HG03354 (cell line): Measurements from ENCODE around the gene H6PD.

Source experiments
- ATAC-seq: cut with Tn5 transposase; IDR thresholded peaks from one replicate; pipeline ENCODE4 v1.9.1; 2021; ENCODE audit warnings: mild to moderate bottlenecking; ENCODE audit not compliant: unreplicated experiment, poor library complexity, severe bottlenecking

Gene H6PD

DNA sequence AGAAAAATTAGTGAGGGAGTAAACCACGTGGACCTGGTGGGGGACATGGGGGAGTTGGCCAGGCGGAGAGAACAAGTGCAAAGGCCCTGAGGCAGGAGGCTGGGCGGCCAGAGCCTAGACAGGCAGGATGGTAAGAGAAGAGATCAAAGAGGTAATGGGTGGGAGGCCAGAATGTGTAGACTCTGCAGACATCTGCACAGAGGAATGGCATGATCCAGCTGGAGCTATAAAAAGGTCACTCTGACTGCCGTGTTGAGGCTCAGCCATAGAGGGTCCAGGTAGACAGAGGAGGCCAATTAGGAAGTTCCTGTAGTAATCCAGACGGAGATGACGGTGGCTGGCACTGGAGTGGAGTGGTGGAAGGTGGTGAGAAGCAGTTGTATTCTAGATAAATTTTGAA is 3.6 kb downstream of the H6PD start:
- no peak for ATAC-seq

DNA sequence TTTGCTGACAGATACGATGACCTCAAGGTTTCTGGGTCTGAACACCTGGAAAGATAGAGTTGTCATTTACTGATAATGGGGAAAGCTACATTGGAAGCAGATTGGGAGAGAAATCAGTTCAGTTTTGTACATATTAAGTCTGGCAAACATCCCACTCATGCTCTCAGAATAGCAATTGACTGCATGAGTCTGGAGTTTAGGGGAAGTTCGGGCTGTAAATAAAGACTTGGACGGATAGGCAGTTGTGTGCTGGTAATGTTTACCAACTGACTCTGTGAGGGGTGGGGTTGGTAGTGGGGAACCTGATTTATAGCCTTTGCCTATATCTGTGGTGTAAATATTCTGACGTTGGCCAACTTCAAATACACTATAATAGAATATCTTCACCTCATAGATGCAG is 4.0 kb downstream of the H6PD start:
- no peak for ATAC-seq

GRCh38 chr1:9239622-9240401 is 5.2 kb downstream of the H6PD start:
- ATAC-seq: peak; percentile 58

DNA sequence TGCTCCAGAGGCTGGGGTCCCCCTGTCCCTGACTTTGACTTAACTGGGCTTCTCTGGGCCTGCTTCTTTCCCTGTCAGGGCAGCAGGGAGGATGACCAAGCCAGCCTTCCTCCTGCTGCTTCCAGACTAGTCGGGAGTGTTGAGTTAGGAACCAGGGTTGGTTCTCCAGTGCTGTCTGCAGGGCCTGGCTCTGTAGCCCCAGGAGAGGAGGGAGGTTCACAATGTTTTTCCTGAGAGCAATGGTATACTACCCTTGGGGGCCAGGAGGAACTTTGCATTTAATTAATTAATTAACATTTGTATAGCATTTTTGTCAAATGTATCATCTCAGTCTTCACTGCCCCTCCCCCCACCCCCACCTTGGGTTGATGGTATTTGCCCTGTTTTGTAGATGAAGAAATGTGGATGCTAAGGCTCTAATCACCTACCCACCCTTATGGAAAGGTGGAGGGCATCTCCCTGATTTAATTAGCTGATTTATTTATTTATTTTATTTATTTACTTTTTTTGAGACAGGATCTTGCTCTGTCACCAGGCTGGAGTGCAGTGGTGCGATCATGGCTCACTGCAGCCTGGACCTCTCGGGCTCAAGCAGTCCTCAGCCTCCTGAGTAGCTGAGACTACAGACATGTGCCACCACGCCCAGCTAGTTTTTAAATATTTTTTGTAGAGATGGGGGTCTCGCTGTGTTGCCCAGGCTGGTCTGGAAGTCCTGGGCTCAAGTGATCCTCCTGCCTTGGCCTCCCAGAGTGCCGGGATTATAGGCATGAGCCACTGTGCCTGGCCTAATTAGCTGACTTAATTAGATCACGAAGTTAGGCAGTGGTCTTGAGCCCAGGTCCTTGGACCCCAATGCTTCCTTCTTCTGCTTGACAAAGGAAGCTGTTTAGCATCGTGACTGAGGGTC is 6.6 kb downstream of the H6PD start:
- ATAC-seq: no peak

GRCh38 chr1:9241891-9242290 is 7.3 kb downstream of the H6PD start:
- no peak for ATAC-seq

- ATAC-seq: no peak
These were observed 7.9 kb downstream of the H6PD start for GRCh38 chr1:9242338-9242969.

GRCh38 chr1:9243066-9243739 is 8.6 kb downstream of the H6PD start:
- ATAC-seq: no peak

DNA sequence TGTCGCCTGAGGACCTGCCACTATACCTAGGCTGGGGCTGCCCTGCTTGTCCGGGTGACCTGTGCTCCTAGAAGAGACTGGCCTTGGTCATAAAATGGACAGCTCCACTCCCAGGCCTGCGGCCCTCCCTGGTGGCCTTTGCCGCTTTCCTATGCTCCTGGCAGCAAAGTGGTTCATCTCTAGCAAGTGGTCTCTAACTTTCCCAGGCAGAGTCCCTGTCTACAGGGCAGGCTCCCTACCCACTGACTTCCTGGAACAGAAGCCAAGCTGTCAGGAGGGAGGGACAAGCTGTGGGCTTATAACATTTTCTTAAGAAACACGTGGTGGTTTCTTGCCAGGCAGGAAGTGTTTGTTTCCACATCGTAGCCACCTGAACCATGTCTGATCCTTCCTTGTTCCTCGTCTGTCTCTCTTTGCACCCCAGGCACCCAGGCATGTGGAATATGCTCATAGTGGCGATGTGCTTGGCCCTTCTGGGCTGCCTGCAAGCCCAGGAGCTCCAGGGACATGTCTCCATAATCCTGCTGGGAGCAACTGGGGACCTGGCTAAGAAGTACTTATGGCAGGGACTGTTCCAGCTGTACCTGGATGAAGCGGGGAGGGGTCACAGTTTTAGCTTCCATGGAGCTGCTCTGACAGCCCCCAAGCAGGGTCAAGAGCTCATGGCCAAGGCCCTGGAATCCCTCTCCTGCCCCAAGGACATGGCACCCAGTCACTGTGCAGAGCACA is 10.1 kb downstream of the H6PD start:
- ATAC-seq: no peak

- ATAC-seq: no peak
These were observed 10.7 kb downstream of the H6PD start for GRCh38 chr1:9245230-9245619.

- ATAC-seq: no peak
These were observed 11.1 kb downstream of the H6PD start for GRCh38 chr1:9245661-9246060.

DNA sequence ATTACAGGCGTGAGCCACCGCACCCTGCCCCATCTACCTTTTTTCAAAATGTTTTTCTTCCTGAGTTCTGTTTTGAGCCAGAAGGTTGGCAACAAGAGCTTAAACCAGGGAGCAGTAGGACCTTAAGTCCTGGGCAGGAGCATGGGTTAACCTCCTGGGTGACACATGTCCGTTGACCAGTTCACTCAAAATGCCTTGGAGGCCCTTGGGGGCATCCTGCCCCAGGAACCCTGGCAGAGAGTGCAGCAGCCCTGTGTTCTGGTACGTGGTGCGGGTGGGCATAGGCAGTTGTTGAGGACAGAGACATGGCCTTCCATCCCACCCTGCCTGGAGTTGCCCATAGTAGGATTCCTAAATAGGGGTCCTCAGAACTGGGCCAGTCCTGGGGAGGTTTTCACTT is 11.6 kb downstream of the H6PD start:
- no peak for ATAC-seq

DNA sequence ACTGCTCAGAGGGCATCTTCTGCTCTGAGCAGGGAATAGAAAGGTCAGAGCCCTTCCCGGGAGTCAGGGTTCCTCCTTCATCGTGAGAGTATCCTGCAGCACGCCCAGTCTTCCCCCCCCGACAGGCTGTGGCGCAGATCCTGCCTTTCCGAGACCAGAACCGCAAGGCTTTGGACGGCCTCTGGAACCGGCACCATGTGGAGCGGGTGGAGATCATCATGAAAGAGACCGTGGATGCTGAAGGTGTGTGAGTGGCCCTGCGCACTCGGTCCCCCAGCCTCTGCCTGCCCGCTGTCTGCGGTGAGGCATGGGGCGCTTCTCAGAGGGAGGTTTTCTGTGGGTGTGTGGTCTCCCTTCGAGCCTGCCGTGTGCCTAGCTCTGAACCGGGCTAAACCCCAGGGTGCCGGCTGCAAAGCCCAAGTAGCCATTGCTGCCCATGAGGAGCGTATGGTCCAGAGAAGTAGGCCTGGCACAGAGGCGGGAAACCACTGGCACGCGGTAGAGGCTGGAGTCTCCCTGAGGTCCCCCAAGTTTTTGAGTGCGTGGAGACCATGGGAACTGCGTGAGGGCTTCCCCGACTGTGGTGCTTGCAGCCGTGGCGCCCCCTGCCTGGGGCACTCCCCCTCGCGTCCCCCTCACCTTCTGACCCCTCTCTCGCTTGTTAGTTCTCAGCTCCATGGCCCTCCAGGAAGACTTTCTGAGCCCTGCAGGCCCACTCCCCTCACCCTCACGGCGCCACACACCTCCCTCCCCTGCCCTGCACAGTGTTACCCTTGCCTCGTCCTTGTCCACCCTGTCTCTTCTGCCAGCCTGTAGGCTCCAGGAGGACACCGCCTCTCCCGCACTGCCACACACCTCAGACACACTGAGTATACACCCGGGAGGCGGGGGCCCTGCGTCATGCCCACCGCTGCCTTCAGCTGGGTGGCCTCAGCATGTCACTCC is 12.5 kb downstream of the H6PD start:
- ATAC-seq: no peak

DNA sequence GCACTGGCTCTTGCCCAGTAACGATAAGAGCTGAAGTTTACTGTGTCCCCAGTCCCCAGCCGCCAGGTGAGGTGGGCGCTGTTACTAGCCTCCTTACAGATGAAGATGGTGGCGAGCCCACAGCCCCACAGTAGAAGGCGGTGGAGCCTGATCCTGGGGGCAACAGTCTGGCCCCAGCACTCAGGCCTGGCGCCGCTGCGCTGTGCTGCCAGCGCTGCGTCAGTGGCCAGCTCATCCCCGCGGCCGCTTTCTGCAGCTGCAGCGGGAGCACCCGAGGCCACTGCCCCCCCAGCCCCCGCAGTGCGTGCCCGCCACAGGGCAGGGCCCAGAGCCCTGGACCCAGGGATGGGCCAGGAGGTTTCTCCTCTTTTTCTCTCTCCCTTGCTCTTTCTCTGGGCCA is 13.3 kb downstream of the H6PD start:
- ATAC-seq: no peak

DNA sequence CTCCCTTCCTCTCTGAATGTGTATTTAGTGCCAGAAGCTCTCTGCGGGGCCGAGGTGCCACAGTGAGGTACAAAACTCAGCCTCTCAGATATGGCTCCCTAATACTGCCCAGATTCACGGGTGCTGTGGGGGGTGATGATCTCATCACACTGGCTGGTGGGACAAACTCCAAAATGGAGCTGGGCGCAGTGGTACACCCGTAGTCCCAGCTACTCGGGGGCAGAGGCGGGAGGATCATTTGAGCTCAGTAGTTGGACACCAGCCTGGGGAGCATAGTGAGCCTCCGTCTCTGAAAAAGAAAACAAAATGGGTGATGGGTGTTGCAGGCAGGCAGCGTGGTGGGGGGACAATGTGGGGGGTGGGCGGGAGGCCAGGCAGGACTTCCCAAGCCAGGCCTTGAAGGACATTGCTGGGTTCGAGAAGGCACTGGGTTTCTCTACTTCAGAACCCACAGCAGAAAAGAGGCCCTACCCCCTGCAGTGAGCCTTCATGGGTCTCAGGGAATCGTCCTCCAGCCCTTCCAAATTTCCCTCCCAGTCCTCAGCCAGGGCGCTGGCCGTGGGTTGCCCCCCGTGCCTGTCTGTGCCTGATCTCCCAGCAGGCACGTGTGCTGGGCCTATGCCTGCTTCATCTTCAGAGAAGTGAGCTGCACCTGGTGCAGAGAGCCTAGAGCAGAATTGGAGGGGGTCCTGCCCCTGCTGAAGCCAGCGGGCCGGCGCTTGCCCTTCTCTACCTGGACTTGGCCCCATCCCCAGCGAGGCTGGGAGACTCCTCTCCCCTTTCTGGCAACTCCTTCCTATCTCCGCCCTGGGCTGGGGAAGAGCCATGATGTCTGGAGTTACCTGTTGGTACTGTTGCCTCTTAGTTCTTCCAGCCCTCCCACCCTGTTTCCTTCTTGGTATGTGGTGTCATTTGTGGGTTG is 14.0 kb downstream of the H6PD start:
- no peak for ATAC-seq

DNA sequence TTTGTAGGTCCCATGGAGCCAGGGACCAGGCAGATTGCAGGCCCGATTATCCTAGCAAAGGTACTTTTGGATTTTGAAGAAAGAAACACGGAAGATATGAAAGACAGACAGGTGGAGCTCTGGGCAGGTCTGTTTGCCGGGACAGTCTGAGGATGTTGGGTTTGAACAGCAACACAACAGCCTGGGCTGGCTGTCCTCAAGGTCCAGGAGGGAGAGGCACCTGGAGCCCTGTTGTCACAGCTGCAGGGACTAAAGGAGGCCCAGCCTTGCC is 14.6 kb downstream of the H6PD start:
- no peak for ATAC-seq

DNA sequence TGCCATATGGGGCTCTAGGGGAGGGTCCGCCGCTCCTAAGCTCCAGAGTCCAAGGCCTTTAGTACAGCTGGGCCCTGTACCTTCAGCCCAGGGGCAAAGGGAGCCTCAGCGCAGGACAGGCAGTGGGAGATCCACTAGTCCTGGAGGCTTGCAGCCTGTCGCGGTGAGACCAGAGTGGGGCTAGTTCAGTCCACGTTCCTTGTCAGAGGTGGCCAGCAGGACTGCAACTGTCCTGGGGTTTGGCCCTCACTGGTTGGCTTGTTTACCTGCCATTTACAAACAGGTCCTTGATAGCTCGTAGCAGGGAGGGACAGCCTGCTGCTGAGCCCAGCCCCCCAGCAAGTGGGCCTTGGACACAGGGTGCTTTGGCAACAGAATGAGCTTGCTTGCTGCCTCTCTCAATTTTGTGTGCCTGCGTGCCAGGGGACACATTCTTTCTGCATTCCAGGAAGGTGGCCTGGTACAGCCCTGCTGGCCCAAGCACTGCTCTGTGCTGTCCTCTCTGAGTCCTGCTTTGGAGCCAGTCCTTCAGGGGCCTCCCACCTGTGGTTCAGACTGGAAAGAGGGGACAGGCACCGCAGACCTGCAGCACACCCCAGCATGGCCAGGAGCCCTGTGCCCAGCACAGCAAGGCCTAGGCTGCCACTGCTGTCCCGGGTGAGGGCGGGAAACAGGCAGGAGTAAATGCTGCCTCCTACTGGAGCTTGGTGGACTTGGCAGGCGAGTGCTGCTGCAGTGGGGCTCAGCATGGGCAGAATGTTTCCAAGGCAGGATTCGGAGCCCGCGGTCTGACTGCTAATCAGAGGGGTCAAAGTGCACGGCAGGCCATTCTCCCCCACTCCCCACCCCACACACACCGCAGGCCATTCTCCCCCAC is 15.2 kb downstream of the H6PD start:
- no peak for ATAC-seq
